Ectodermal cell (in vitro differentiated cells): ENCODE measurements around the gene TSHZ1.

Source experiments
- H3K27ac ChIP-seq: 2 replicates; pipeline ENCODE4 v1.7.0; 2013; ENCODE audit warnings: mild to moderate bottlenecking, low read depth, low read length; ENCODE audit not compliant: insufficient read depth, poor library complexity, severe bottlenecking
- H3K27me3 ChIP-seq: 2 replicates; pipeline ENCODE4 v1.7.0; 2013; ENCODE audit warnings: mild to moderate bottlenecking, low read length; ENCODE audit not compliant: insufficient read depth, control insufficient read depth, poor library complexity, severe bottlenecking
- H3K36me3 ChIP-seq: one replicate; pipeline ENCODE4 v1.7.0; 2013; ENCODE audit warnings: low read length; ENCODE audit not compliant: control insufficient read depth, insufficient read depth
- H3K4me1 ChIP-seq: one replicate; pipeline ENCODE4 v1.7.0; 2013; ENCODE audit warnings: low read length; ENCODE audit not compliant: control insufficient read depth, insufficient read depth
- H3K4me3 ChIP-seq: 2 replicates; pipeline ENCODE4 v1.7.0; 2013; ENCODE audit warnings: low read depth, low read length, control low read depth; ENCODE audit not compliant: insufficient read depth
- H3K9me3 ChIP-seq: 2 replicates; pipeline ENCODE4 v1.7.0; 2013; ENCODE audit warnings: mild to moderate bottlenecking, low read length, moderate library complexity; ENCODE audit not compliant: control insufficient read depth
- WGBS, 2 experiments: methylation state at CpG; one replicate each; pipeline ENCODE4 v1.1.7; 2013; ENCODE audit warnings: missing lambda C conversion rate in 2 of 2; 5-methylcytosine and 5-hydroxymethylcytosine counted together

Gene TSHZ1

GRCh38 chr18:75268364-75268646, 57.7 kb downstream of the TSHZ1 start:
- Histone ChIP-seq H3K9me3 (no peaks in the 10 kb centered on the region), H3K27me3 (no peaks in the 10 kb centered on the region), H3K27ac (no peak overlapping the region), H3K4me3 (no peak overlapping the region), H3K4me1 (no peaks in the 10 kb centered on the region), H3K36me3 (no peaks in the 10 kb centered on the region)
- 87 to 94% methylated on average over 5 of the region's 5 CpGs for WGBS, 2 experiments

GRCh38 chr18:75269124-75269680, 58.6 kb downstream of the TSHZ1 start:
- no peaks in the 10 kb centered on the region for H3K27me3 ChIP-seq
- H3K27ac ChIP-seq: no peak overlapping the region
- H3K36me3 ChIP-seq: no peaks in the 10 kb centered on the region
- no peak overlapping the region for H3K4me3 ChIP-seq
- H3K9me3 ChIP-seq: no peaks in the 10 kb centered on the region
- WGBS, 2 experiments: 86 to 87% methylated on average over 5 to 6 of the region's 7 CpGs
- no peaks in the 10 kb centered on the region for H3K4me1 ChIP-seq

- Histone ChIP-seq H3K9me3 (no peaks in the 10 kb centered on the region), H3K27me3 (no peaks in the 10 kb centered on the region), H3K4me3 (no peak overlapping the region), H3K4me1 (no peaks in the 10 kb centered on the region), H3K36me3 (no peaks in the 10 kb centered on the region), H3K27ac (no peak overlapping the region)
- 92 to 93% methylated on average over 8 of the region's 8 CpGs for WGBS, 2 experiments
Measured at GRCh38 chr18:75269696-75270095, 59.1 kb downstream of the TSHZ1 start.

GRCh38 chr18:75271952-75272351, 61.4 kb downstream of the TSHZ1 start:
- Histone ChIP-seq H3K9me3 (no peaks in the 10 kb centered on the region), H3K4me3 (no peak overlapping the region), H3K4me1 (no peaks in the 10 kb centered on the region), H3K27me3 (no peaks in the 10 kb centered on the region), H3K36me3 (no peaks in the 10 kb centered on the region), H3K27ac (no peak overlapping the region)
- WGBS, 2 experiments: 91 to 93% methylated on average over 10 to 11 of the region's 11 CpGs

GRCh38 chr18:75273817-75274216, 63.2 kb downstream of the TSHZ1 start:
- 97 to 98% methylated on average over 15 of the region's 15 CpGs for WGBS, 2 experiments

GRCh38 chr18:75275226-75275625, 64.6 kb downstream of the TSHZ1 start:
- Histone ChIP-seq H3K27me3 (no peaks in the 10 kb centered on the region), H3K36me3 (no peaks in the 10 kb centered on the region), H3K4me3 (no peak overlapping the region), H3K9me3 (no peaks in the 10 kb centered on the region), H3K27ac (no peak overlapping the region), H3K4me1 (no peaks in the 10 kb centered on the region)
- 94 to 95% methylated on average over 8 of the region's 8 CpGs for WGBS, 2 experiments

More at GRCh38 chr18:75273817-75274216, 63.2 kb downstream of the TSHZ1 start:
- H3K36me3 ChIP-seq: no peaks in the 10 kb centered on the region
- no peak overlapping the region for H3K27ac ChIP-seq
- H3K9me3 ChIP-seq: no peaks in the 10 kb centered on the region
- no peaks in the 10 kb centered on the region for H3K4me1 ChIP-seq
- H3K4me3 ChIP-seq: no peak overlapping the region
- no peaks in the 10 kb centered on the region for H3K27me3 ChIP-seq

- 80 to 82% methylated on average over 16 of the region's 16 CpGs for WGBS, 2 experiments
- Histone ChIP-seq H3K27ac (no peak overlapping the region), H3K9me3 (no peaks in the 10 kb centered on the region), H3K4me3 (no peak overlapping the region), H3K27me3 (no peaks in the 10 kb centered on the region), H3K36me3 (no peaks in the 10 kb centered on the region), H3K4me1 (no peaks in the 10 kb centered on the region)
Measured at GRCh38 chr18:75276818-75277609, 66.4 kb downstream of the TSHZ1 start.

- Histone ChIP-seq H3K4me3 (no peak overlapping the region), H3K9me3 (no peaks in the 10 kb centered on the region), H3K36me3 (no peaks in the 10 kb centered on the region), H3K27ac (no peak overlapping the region), H3K27me3 (no peaks in the 10 kb centered on the region), H3K4me1 (no peaks in the 10 kb centered on the region)
- WGBS, 2 experiments: 87 to 92% methylated on average over 4 of the region's 4 CpGs
Measured at GRCh38 chr18:75277610-75277928, 67.0 kb downstream of the TSHZ1 start.

- no peaks in the 10 kb centered on the region for H3K36me3 ChIP-seq
- no peaks in the 10 kb centered on the region for H3K27me3 ChIP-seq
- H3K27ac ChIP-seq: no peak overlapping the region
- WGBS, 2 experiments: 83 to 84% methylated on average over 5 of the region's 5 CpGs
- no peaks in the 10 kb centered on the region for H3K4me1 ChIP-seq
- no peak overlapping the region for H3K4me3 ChIP-seq
- H3K9me3 ChIP-seq: no peaks in the 10 kb centered on the region
Measured at GRCh38 chr18:75279381-75279780, 68.8 kb downstream of the TSHZ1 start.

- Histone ChIP-seq H3K36me3 (no peaks in the 10 kb centered on the region), H3K27ac (no peak overlapping the region), H3K9me3 (no peaks in the 10 kb centered on the region), H3K4me1 (no peaks in the 10 kb centered on the region), H3K4me3 (no peak overlapping the region), H3K27me3 (no peaks in the 10 kb centered on the region)
- 91% methylated on average over 20 of the region's 20 CpGs for WGBS, 2 experiments
Measured at GRCh38 chr18:75280427-75281280, 70.1 kb downstream of the TSHZ1 start.
